Natural killer cell (primary cell): ENCODE measurements around the gene DDX39A. TPM values are rescaled to one million over a fixed set of nuclear protein-coding genes. Genes with fewer than 3 reads are reported as not detected.
A peak's percentile ranks its signal among the peaks of the same experiment; 100 is the strongest.

Experiments used
- ATAC-seq, 3 donors: fragments of 150-1000 bp in 2 of 3; fragments of 200-7000 bp in 1 of 3; cut with Tn5 transposase; 1 replicate in 1 of 3; 2 replicates in 2 of 3; pipeline ENCODE4 v1.10.0; 2021; ENCODE audit warnings: mild to moderate bottlenecking in 2 of 3, moderate library complexity in 2 of 3
- DNase-seq, 2 donors: peaks; one replicate each; pipeline versions ENCODE4 v3.0.0 to v3.0.0-alpha.2; 2013 to 2021; ENCODE audit warnings: mixed read lengths in 1 of 2
- H3K27ac ChIP-seq: one replicate; pipeline ENCODE4 v1.5.1; 2013; ENCODE audit warnings: mild to moderate bottlenecking, low read length
- H3K27me3 ChIP-seq: one replicate; pipeline ENCODE4 v1.6.1; 2013; ENCODE audit warnings: low read length; ENCODE audit not compliant: control insufficient read depth, insufficient read depth
- H3K36me3 ChIP-seq: one replicate; pipeline ENCODE4 v1.6.1; 2013; ENCODE audit warnings: low read length; ENCODE audit not compliant: control insufficient read depth, insufficient read depth
- H3K4me1 ChIP-seq: one replicate; pipeline ENCODE4 v1.6.1; 2013; ENCODE audit warnings: low read length; ENCODE audit not compliant: control insufficient read depth, insufficient read depth
- H3K4me3 ChIP-seq: one replicate; pipeline ENCODE4 v1.5.1; 2013; ENCODE audit warnings: low read length
- H3K9me3 ChIP-seq: one replicate; pipeline ENCODE4 v1.6.1; 2013; ENCODE audit warnings: low read length; ENCODE audit not compliant: control insufficient read depth, insufficient read depth
- H3K27ac Mint-ChIP-seq, 2 donors: one replicate each; pipeline ENCODE4 v1.8.0; 2022; ENCODE audit warnings: mild to moderate bottlenecking in 2 of 2, mixed read lengths in 2 of 2, moderate library complexity in 1 of 2
- H3K27me3 Mint-ChIP-seq, 2 donors: one replicate each; pipeline ENCODE4 v1.8.0; 2022; ENCODE audit warnings: low read depth in 2 of 2, mixed read lengths in 2 of 2
- H3K36me3 Mint-ChIP-seq: one replicate; pipeline ENCODE4 v1.8.0; 2022; ENCODE audit warnings: mixed read lengths
- H3K4me1 Mint-ChIP-seq, 2 donors: one replicate each; pipeline ENCODE4 v1.8.0; 2022; ENCODE audit warnings: mixed read lengths in 2 of 2
- H3K4me3 Mint-ChIP-seq: one replicate; pipeline ENCODE4 v1.8.0; 2022; ENCODE audit warnings: mild to moderate bottlenecking, moderate library complexity, mixed read lengths
- H3K9me3 Mint-ChIP-seq, 2 donors: one replicate each; pipeline ENCODE4 v1.8.0; 2022; ENCODE audit warnings: mixed read lengths in 2 of 2
- WGBS: methylation state at CpG from one replicate; pipeline ENCODE4 v1.1.7; 2013; ENCODE audit warnings: missing lambda C conversion rate; ENCODE audit not compliant: insufficient coverage; 5-methylcytosine and 5-hydroxymethylcytosine counted together
- intact Hi-C: fragments of 100-400 bp; cut with micrococcal nuclease; formaldehyde crosslinking; loops from one replicate; pipeline ENCODE4 v1.14.2; 2022
- total RNA-seq, 4 donors: library from RNA; stranded (reverse); fragments of 120-200 nt in 1 of 4; gene quantifications; one replicate each; pipeline versions ENCODE4 v1.2.3 to v1.2.4, GENCODE V29; 2013 to 2022
- TF ChIP-seq, protein P1 (sequence below): fragments of 200-600 bp; IDR thresholded peaks from one replicate; pipeline ENCODE4 v1.8.0; 2022; ENCODE audit warnings: antibody characterized with exemption

Gene DDX39A
- total RNA-seq, 3 donors from 2014 or later (not counting 1 experiment from before 2014, with no cell fraction given): 397 to 569 (median 557) TPM

- WGBS: 72% methylated on average over 5 of the region's 5 CpGs
- peak in 2 of 3 donors; percentile 2 to 6 for ATAC-seq
- Histone ChIP-seq H3K4me1 (peaks cover 14% of the 10 kb centered on the region), H3K27me3 (no peaks in the 10 kb centered on the region), H3K4me3 (no peak overlapping the region), H3K27ac (no peak overlapping the region), H3K36me3 (peaks cover 83% of the 10 kb centered on the region), H3K9me3 (no peaks in the 10 kb centered on the region)
- Mint-ChIP-seq H3K4me1 (peaks cover 31 to 52% of the 10 kb centered on the region in 2 donors), H3K36me3 (peaks cover 5% of the 10 kb centered on the region), H3K4me3 (no peak overlapping the region), H3K27me3 (no peaks in the 10 kb centered on the region), H3K9me3 (no peaks in the 10 kb centered on the region), H3K27ac (peak overlapping the region; percentile 84 to 88)
- peak in 1 of 2 donors; percentile 24 for DNase-seq
- TF ChIP-seq, protein P1, sequence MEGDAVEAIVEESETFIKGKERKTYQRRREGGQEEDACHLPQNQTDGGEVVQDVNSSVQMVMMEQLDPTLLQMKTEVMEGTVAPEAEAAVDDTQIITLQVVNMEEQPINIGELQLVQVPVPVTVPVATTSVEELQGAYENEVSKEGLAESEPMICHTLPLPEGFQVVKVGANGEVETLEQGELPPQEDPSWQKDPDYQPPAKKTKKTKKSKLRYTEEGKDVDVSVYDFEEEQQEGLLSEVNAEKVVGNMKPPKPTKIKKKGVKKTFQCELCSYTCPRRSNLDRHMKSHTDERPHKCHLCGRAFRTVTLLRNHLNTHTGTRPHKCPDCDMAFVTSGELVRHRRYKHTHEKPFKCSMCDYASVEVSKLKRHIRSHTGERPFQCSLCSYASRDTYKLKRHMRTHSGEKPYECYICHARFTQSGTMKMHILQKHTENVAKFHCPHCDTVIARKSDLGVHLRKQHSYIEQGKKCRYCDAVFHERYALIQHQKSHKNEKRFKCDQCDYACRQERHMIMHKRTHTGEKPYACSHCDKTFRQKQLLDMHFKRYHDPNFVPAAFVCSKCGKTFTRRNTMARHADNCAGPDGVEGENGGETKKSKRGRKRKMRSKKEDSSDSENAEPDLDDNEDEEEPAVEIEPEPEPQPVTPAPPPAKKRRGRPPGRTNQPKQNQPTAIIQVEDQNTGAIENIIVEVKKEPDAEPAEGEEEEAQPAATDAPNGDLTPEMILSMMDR: no peak
- intact Hi-C loops: no loop called here
These were observed 25.8 kb downstream of the DDX39A start for GRCh38 chr19:14393329-14393728.

- Histone ChIP-seq H3K27me3 (no peaks in the 10 kb centered on the region), H3K9me3 (no peaks in the 10 kb centered on the region), H3K4me1 (peaks cover 31% of the 10 kb centered on the region), H3K36me3 (peaks cover 73% of the 10 kb centered on the region), H3K4me3 (no peak overlapping the region), H3K27ac (no peak overlapping the region)
- Mint-ChIP-seq H3K27ac (peak overlapping the region; percentile 85 to 91), H3K27me3 (no peaks in the 10 kb centered on the region), H3K36me3 (peaks cover 5% of the 10 kb centered on the region), H3K9me3 (no peaks in the 10 kb centered on the region), H3K4me3 (no peak overlapping the region), H3K4me1 (peaks cover 22 to 38% of the 10 kb centered on the region in 2 donors)
- DNase-seq (no peak), ATAC-seq (no peak)
- TF ChIP-seq, protein P1: no peak
- intact Hi-C loops: no loop called here
- WGBS: 96% methylated on average over 9 of the region's 10 CpGs
These were observed 27.9 kb downstream of the DDX39A start for GRCh38 chr19:14391156-14391821.

DNA sequence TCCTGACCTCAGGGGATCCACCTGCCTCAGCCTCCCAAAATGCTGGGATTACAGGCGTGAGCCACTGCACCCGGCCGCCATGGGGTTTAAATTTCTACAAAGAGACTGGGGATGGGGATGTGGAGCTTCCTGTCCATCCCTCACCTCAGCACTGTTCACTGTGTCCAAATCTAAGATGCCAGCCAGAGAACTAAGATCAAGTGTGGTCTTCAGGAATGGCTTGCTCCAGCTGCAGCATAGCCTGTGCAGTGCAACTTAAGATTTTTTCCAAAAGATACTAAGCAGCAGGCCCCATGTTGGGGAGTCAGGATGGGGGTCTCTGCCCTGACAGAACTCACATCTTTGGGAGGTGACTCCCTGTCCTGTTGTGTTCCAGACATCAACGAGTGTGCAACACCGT lies 28.6 kb downstream of the DDX39A start:
- intact Hi-C loops: no loop called here
- H3K27me3 ChIP-seq: no peaks in the 10 kb centered on the region
- no peak overlapping the region for H3K27ac ChIP-seq
- Mint-ChIP-seq H3K9me3 (no peaks in the 10 kb centered on the region), H3K36me3 (peaks cover 5% of the 10 kb centered on the region), H3K27me3 (no peaks in the 10 kb centered on the region), H3K27ac (peak overlapping the region; percentile 85 to 91), H3K4me1 (peaks cover 23 to 39% of the 10 kb centered on the region in 2 donors), H3K4me3 (peak overlapping the region; percentile 37)
- ATAC-seq: no peak
- no peak overlapping the region for H3K4me3 ChIP-seq
- 97% methylated on average over 2 of the region's 5 CpGs for WGBS
- peaks cover 66% of the 10 kb centered on the region for H3K36me3 ChIP-seq
- H3K4me1 ChIP-seq: peaks cover 39% of the 10 kb centered on the region
- no peak for DNase-seq
- TF ChIP-seq, protein P1: no peak
- H3K9me3 ChIP-seq: no peaks in the 10 kb centered on the region

- peaks cover 57% of the 10 kb centered on the region for H3K4me1 ChIP-seq
- peak overlapping the region; percentile 71 for H3K4me3 ChIP-seq
- H3K27me3 ChIP-seq: no peaks in the 10 kb centered on the region
- H3K9me3 ChIP-seq: no peaks in the 10 kb centered on the region
- no peaks in the 10 kb centered on the region for H3K9me3 Mint-ChIP-seq
- peak overlapping the region; percentile 91 for H3K27ac ChIP-seq
- no peak for ATAC-seq
- H3K27ac Mint-ChIP-seq: peak overlapping the region; percentile 91 to 94
- TF ChIP-seq, protein P1: no peak
- no peaks in the 10 kb centered on the region for H3K36me3 Mint-ChIP-seq
- no peaks in the 10 kb centered on the region for H3K27me3 Mint-ChIP-seq
- peak; percentile 51 to 58 for DNase-seq
- peaks cover 24% of the 10 kb centered on the region for H3K36me3 ChIP-seq
- intact Hi-C loops: no loop called here
- H3K4me3 Mint-ChIP-seq: peak overlapping the region; percentile 93
- WGBS: 5% methylated on average over 11 of the region's 11 CpGs
- H3K4me1 Mint-ChIP-seq: peaks cover 35 to 50% of the 10 kb centered on the region in 2 donors
These were observed 33.6 kb downstream of the DDX39A start for GRCh38 chr19:14385492-14385891.
